ENCODE results near the gene PALB2.

Gene PALB2

DNA sequence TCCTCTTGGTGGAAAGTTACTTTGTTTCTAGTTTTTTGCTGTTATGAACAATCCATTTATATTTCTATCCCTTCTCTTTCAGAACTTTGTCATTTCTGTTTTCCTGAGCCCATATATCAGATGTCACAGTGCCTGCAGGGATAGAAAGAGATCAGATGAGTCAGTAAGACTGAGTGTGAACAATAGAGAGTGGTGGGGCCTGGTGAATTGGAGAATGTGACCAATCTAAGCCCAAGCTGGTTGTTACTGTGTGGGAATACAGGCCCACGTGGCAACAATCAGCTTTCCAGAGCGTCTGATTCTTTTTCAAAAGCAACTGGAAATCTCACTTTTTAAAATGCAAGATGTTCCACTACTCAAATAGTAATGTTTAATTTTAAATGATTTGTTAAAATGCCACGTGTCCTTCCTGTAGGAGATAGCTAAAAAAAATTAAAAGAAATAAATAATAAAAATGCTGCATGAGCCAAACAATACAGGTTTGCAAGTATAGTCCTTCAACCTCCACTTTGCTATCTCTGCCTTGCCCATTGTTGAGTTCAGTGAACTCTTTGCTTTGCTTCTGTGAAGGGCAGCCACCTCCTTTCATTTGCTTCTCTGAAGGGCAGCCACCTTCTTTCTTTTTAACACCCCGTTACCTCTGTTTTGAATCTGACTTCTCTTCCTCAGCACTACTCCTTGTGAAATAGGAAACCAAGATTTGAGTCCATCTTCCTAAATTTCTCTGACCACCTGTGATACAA is 9.7 kb upstream of the PALB2 start:
- no peak for TF ChIP-seq TEAD4 (IDR thresholded peaks at IDR 0.05)

DNA sequence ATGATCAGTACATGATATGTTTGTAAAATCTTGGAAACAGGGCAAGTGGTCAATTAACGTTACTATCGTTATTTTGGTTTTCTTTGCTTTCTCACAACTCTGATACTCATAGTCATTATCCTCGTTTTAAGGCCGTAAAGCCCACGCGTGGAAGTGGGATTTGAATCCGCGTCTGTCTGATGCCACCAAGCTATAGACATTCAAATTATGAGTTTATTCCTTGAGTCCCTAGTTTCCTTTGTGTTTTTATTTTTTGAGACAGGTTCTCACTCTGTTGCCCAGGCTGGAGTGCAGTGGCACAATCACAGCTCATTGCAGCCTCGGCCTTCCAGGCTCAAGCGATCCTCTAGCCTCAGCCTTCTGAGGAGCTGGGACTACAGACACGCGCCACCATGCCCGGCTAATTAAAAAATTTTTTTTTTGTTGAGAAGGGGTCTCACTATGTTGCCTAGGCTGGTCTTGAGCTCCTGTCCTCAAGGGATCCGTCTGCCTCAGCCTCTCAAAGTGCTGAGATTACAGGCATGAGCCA is 1.2 kb upstream of the PALB2 start:
- TF ChIP-seq, protein P1, sequence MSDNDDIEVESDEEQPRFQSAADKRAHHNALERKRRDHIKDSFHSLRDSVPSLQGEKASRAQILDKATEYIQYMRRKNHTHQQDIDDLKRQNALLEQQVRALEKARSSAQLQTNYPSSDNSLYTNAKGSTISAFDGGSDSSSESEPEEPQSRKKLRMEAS (IDR thresholded peaks at IDR 0.05): no peak
- no peak for TF ChIP-seq CEBPB (IDR thresholded peaks at IDR 0.05)
- TF ChIP-seq YY1 (IDR thresholded peaks at IDR 0.05; ENCODE audit: low read depth): no peak
- no peak for TF ChIP-seq TEAD4 (IDR thresholded peaks at IDR 0.05)
- no peak for TF ChIP-seq TAF1 (IDR thresholded peaks at IDR 0.05; ENCODE audit: low read depth)
- TF ChIP-seq CREB1 (IDR thresholded peaks at IDR 0.05; ENCODE audit: low read depth): no peak
- TF ChIP-seq TCF12 (IDR thresholded peaks at IDR 0.05; ENCODE audit: low read depth): no peak
- no peak for TF ChIP-seq RAD21 (IDR thresholded peaks at IDR 0.05; ENCODE audit: low read depth)
- TF ChIP-seq FOXM1 (IDR thresholded peaks at IDR 0.05; ENCODE audit: borderline replicate concordance, low read depth): no peak
- TF ChIP-seq, protein P2, sequence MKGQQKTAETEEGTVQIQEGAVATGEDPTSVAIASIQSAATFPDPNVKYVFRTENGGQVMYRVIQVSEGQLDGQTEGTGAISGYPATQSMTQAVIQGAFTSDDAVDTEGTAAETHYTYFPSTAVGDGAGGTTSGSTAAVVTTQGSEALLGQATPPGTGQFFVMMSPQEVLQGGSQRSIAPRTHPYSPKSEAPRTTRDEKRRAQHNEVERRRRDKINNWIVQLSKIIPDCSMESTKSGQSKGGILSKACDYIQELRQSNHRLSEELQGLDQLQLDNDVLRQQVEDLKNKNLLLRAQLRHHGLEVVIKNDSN (IDR thresholded peaks at IDR 0.05): no peak
- TF ChIP-seq ZBTB7A (IDR thresholded peaks at IDR 0.05; ENCODE audit: low read depth): no peak
- TF ChIP-seq, protein P3, sequence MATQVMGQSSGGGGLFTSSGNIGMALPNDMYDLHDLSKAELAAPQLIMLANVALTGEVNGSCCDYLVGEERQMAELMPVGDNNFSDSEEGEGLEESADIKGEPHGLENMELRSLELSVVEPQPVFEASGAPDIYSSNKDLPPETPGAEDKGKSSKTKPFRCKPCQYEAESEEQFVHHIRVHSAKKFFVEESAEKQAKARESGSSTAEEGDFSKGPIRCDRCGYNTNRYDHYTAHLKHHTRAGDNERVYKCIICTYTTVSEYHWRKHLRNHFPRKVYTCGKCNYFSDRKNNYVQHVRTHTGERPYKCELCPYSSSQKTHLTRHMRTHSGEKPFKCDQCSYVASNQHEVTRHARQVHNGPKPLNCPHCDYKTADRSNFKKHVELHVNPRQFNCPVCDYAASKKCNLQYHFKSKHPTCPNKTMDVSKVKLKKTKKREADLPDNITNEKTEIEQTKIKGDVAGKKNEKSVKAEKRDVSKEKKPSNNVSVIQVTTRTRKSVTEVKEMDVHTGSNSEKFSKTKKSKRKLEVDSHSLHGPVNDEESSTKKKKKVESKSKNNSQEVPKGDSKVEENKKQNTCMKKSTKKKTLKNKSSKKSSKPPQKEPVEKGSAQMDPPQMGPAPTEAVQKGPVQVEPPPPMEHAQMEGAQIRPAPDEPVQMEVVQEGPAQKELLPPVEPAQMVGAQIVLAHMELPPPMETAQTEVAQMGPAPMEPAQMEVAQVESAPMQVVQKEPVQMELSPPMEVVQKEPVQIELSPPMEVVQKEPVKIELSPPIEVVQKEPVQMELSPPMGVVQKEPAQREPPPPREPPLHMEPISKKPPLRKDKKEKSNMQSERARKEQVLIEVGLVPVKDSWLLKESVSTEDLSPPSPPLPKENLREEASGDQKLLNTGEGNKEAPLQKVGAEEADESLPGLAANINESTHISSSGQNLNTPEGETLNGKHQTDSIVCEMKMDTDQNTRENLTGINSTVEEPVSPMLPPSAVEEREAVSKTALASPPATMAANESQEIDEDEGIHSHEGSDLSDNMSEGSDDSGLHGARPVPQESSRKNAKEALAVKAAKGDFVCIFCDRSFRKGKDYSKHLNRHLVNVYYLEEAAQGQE (IDR thresholded peaks at IDR 0.05; ENCODE audit: low read depth): no peak
- TF ChIP-seq EP300 (IDR thresholded peaks at IDR 0.05; ENCODE audit: borderline replicate concordance): no peak

DNA sequence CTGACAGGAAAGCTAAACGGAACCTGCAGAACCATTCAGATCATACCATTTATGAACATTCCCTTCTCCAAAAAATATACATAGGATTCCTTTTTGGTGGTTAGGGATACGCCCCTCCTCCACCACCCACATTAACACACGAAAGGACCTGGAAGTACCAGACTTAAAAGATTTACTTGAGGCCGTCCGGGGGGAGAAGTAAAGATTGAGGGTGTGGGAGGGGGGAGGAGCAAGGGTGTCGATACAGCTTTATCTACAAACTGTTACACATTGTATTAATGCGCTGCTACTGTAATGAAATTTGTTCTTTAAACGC is 537 bp downstream of the PALB2 start:
- TF ChIP-seq RAD21 (IDR thresholded peaks at IDR 0.05; ENCODE audit: low read depth) (no peak), TEAD4 (IDR thresholded peaks at IDR 0.05) (no peak), CREB1 (IDR thresholded peaks at IDR 0.05; ENCODE audit: low read depth) (no peak), FOXM1 (IDR thresholded peaks at IDR 0.05; ENCODE audit: borderline replicate concordance, low read depth) (no peak), YY1 (IDR thresholded peaks at IDR 0.05; ENCODE audit: low read depth) (no peak), TAF1 (IDR thresholded peaks at IDR 0.05; ENCODE audit: low read depth) (no peak), ZBTB7A (IDR thresholded peaks at IDR 0.05; ENCODE audit: low read depth) (no peak), EP300 (IDR thresholded peaks at IDR 0.05; ENCODE audit: borderline replicate concordance) (no peak), CEBPB (IDR thresholded peaks at IDR 0.05) (no peak), NFIC (IDR thresholded peaks at IDR 0.05) (no peak), TCF12 (IDR thresholded peaks at IDR 0.05; ENCODE audit: low read depth) (no peak), EGR1 (IDR thresholded peaks at IDR 0.05) (no peak)
- TF ChIP-seq, protein P1 (IDR thresholded peaks at IDR 0.05): no peak
- TF ChIP-seq, protein P2 (IDR thresholded peaks at IDR 0.05): no peak
- TF ChIP-seq, protein P3 (IDR thresholded peaks at IDR 0.05; ENCODE audit: low read depth): no peak

DNA sequence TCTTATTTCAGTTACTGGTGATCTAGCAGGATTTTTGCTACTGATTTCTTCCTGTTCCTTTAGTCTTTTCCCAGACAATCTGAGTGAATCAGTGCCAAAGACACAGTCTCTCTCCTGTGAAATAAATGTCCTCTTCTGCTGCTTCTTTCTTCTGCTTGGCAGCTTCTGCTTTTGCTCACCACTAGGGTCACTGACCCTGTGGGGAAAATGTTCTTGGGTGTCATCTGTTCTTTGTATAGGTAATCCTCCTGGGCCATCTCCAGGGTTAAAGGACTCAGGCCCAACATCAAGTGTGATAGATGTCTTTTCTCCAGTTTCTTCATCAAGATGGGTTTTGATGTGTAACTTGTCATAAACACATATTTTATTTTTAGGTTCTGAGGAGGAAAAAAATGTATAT is 5.2 kb downstream of the PALB2 start:
- TF ChIP-seq, protein P1 (IDR thresholded peaks at IDR 0.05): no peak
- TF ChIP-seq TCF12 (IDR thresholded peaks at IDR 0.05; ENCODE audit: low read depth): no peak

DNA sequence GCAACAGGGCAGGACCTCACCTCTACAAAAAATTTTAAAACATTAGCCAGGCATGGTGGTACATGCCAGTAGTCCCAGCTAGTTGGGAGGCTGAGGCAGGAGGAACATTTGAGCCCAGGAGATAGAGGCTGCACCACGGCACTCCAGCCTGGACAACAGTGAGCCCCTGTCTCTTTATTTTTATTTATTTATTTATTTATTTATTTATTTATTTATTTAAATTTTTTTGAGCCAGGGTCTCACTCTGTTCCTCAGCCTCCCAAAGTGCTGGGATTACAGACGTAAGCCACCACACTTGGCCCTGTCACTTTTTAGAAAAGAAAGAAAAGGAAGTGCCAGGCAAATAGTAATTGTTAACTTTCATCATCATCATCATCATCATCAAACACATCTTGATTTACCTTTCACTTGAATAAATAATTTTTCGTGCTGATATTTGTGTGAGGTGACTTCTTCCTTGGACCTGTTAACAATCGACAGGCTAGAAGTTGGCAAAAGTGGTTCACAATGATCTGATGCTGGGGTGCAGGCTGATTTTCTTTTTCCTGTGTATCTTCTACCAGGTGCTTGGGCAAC is 6.6 kb downstream of the PALB2 start:
- TF ChIP-seq NFIC (IDR thresholded peaks at IDR 0.05) (no peak), TAF1 (IDR thresholded peaks at IDR 0.05; ENCODE audit: low read depth) (no peak), TEAD4 (IDR thresholded peaks at IDR 0.05) (no peak), EP300 (IDR thresholded peaks at IDR 0.05; ENCODE audit: borderline replicate concordance) (no peak), CREB1 (IDR thresholded peaks at IDR 0.05; ENCODE audit: low read depth) (no peak), FOXM1 (IDR thresholded peaks at IDR 0.05; ENCODE audit: borderline replicate concordance, low read depth) (no peak), RAD21 (IDR thresholded peaks at IDR 0.05; ENCODE audit: low read depth) (no peak), CEBPB (IDR thresholded peaks at IDR 0.05) (no peak)
- TF ChIP-seq, protein P2 (IDR thresholded peaks at IDR 0.05): no peak
- TF ChIP-seq, protein P1 (IDR thresholded peaks at IDR 0.05): no peak
- TF ChIP-seq, protein P3 (IDR thresholded peaks at IDR 0.05; ENCODE audit: low read depth): no peak
